GM13976 (cell line): ENCODE measurements around the gene USP11.
A peak's percentile ranks its signal among the peaks of the same experiment; 100 is the strongest.

Source experiments
- DNase-seq: peaks from one replicate; pipeline ENCODE4 v3.0.0; 2012; ENCODE audit warnings: low spot score
- in situ Hi-C: fragments of 300-500 bp; cut with MboI; formaldehyde crosslinking; loops from one replicate; pipeline ENCODE4 v1.12.0; 2022; ENCODE audit warnings: low sequenced_read_pairs, mixed read lengths, inconsistent platforms; ENCODE audit not compliant: unreplicated experiment
- TF ChIP-seq, protein P1 (sequence below): IDR thresholded peaks from 2 replicates; pipeline ENCODE4 v1.5.1; 2012; ENCODE audit warnings: borderline replicate concordance, mild to moderate bottlenecking; ENCODE audit not compliant: insufficient read depth; ENCODE audit errors: extremely low read depth, missing control alignments, control extremely low read depth

The USP11 gene

DNA sequence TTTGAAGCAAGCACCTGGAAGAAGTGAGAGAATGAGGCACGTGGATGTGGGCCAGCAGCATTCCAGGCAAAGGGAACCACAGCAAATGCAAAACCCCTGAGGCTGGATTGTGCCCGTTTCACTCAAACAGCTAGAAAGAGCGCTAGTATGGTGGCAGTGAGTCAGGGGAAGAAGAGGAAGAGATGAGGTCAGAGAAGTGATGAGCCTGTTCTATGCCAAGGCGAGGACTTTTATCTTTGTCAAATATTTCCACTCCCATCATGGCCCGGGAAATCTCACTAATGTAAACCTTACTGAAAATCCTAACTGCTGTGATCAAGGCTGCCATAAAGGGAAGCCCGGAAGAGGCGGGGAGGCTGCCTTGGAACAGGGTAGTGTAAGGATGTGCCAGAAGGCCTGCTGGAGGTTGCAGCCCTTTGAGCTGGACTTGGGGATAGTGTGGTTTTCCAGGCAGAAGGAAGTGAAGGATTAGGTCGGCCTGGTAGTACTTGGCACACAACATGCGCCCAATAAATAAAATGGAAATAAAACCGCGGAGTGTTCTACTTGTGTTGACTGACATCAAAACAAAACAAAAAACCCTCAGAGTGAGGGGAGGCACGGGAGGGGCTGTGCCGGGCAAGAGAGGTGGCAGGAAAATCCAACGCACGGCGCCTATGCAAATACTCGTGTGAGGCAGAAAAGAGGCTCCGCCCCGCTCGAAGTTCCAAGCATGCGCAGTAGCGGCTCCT, 15.5 kb upstream of the USP11 start:
- DNase-seq, result no peak
- TF ChIP-seq, protein P1, sequence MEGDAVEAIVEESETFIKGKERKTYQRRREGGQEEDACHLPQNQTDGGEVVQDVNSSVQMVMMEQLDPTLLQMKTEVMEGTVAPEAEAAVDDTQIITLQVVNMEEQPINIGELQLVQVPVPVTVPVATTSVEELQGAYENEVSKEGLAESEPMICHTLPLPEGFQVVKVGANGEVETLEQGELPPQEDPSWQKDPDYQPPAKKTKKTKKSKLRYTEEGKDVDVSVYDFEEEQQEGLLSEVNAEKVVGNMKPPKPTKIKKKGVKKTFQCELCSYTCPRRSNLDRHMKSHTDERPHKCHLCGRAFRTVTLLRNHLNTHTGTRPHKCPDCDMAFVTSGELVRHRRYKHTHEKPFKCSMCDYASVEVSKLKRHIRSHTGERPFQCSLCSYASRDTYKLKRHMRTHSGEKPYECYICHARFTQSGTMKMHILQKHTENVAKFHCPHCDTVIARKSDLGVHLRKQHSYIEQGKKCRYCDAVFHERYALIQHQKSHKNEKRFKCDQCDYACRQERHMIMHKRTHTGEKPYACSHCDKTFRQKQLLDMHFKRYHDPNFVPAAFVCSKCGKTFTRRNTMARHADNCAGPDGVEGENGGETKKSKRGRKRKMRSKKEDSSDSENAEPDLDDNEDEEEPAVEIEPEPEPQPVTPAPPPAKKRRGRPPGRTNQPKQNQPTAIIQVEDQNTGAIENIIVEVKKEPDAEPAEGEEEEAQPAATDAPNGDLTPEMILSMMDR, result no peak

DNA sequence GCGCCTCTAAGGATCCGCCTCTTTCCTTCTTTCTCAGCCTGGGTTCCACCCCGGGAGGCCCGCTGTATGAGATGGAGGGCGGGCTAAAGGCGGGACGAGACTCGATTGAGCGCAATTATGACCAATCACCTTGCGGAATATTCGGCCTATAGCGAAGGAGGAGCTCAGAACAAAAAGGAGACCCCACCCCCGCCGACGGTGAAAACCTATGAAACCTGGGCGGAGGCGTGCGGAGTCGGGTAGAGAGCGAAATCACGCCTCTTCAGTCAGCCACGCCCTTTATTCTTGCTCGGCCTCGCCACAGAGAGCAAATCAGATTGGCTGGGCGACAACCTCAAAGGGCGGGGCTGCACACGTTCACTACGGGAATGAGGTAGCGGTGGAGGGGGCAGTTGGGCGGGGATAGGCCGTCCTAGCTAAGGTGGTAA, 14.9 kb upstream of the USP11 start:
- TF ChIP-seq, protein P1, result no peak
- in situ Hi-C loops, result no loop called here
- peak; percentile 88 for DNase-seq

More for the DNA sequence above, 15.5 kb upstream of the USP11 start:
- in situ Hi-C loops, result no loop called here

DNA sequence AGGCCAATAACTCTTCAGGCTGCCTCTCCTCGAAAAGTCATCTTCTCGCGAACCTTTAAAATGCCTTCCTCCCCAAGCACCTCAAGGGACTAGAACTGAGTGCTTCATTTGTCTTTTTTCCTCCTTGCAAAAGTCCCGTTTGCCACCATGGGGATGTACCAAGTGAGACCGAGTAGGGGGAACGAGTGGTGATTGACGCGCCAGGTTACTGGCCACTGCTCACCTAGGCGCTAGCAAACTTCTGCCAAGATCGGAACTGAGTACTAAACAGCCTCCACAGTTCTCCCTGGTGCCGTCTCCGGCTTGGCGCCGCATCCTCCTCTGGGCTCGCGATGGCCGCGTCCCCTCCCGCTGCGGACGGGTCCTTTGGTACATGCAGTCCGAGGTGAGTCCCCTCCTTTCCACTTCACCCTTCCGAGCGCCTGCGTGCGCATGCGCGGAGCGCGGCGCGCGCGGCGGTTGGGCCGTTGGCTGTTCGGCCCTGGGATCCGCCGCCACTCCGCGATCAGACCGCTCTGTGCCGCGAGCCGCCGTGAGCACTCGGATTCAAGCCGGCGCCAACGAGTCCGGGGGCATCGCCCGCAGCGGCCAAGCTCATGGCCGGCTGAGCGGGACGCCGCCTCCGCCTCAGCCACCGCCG, 14.4 kb upstream of the USP11 start, which contains the start of gene CDK16:
TSS of gene CDK16 (plus strand) at position 402 of the 640 bp plus-strand sequence. CDS start 4,877 bp downstream, outside the sequence.
- TF ChIP-seq, protein P1, result no peak
- in situ Hi-C loops, result no loop called here
- DNase-seq, result peak; percentile 87

DNA sequence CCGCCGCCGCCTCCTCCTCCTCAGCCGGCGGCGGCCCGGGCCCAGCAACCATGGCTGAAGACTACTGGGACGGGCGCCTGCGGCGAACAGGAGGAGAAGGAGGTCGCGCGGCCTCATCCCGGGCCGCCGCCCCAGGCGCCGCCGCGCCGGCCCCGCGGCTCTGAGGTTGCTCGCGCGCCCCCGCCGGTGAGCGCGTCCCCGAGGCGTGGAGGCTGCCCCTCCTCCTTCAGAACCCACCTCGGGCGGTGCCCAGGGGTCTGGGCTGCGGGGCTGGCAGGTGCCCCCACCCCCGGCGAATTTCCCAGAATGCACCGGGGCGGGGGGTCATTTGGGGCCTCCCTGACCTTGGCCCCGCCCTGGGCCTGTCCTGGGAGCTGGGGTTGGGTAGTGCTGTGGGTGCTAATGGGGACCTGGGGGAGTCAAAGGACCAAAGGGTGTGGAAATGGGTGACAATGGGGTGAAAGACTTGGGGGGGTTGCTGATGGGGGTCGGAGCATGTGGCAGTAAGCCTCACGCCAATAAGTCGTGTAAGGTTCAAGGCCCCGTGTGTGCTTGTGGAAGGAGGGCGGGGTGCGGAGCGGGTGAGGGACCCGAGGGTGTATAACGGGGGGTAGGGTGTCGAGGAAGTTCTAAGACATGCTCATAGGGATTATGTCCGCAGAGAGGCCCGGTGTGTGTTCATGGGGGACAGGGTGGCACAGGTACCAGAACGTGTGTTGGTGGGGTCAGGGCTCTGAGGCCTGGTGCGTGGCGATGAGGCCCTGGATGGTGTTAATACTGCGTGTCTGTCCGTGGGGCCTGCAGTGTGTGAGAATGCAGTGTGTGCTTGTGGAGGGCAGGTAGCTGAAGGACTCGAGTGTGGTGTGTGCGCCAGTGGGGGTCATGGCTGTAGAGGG, 13.6 kb upstream of the USP11 start:
- TF ChIP-seq, protein P1, result no peak
- DNase-seq, result peak; percentile 44
- in situ Hi-C loops, result no loop called here

DNA sequence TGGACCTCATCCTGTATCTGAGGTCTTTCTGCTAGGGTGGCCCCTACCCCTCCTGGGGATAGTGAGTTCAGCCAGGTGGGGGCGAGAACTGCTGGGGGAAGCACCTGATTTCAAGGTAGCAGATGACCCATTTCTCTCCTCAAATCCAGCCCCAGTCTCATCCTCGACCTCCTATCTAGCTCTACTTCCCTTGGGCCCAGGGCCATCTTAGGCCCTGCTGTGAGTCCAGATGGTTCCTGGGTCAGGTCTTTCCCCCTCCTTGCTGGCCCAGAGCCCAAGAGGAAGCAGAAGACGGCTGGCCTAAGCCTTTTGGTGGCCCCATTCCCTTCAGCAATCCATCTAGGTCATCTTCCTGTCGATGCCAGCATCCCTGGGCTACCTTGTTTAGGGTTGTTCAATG, 11.1 kb upstream of the USP11 start:
- no peak for DNase-seq
- in situ Hi-C loops, result no loop called here
- TF ChIP-seq, protein P1, result no peak

DNA sequence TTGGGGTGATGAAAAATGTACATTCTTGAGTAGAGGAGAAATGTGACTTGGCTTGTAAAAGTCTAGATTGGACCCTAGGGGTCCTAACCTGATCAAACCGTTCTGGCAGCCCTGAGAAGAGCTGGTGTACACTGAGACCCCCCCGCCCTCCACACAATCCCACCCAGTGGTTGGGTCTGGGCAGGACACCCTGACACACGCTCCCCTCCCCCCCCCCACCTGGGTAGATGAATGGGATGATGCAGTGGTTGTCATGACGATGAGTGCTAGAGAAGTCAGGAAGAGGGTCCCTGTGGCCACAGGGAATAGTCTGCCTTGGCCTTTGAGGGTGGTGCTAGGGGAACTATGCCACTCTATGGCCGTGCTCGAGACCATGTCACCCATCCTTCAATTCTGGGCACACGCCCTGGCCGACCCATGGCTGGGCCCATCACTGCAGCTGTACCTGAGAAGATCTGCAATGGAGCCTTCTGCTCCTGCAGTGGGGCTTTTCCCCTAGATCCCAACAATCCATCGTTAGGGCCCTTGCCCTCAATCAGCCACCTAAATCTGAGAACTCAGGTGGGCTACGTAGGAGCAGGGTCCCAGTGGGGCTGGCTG, 10.0 kb upstream of the USP11 start:
- DNase-seq, result no peak
- in situ Hi-C loops, result no loop called here
- TF ChIP-seq, protein P1, result no peak
